WTC11 (cell line): Measurements from ENCODE around the gene ADAM19. TPM values are rescaled to one million over a fixed set of nuclear protein-coding genes. Genes with fewer than 3 reads are reported as not detected.

Source experiments
- ATAC-seq: fragments of 200-7000 bp; cut with Tn5 transposase; 2 replicates; pipeline ENCODE4 v1.10.0; 2021; ENCODE audit warnings: mild to moderate bottlenecking, moderate library complexity
- CTCF ChIA-PET: fragments of 300-600 bp; sonication (Branson Sonifier 250); formaldehyde crosslinking; loops from one replicate; lab custom pipeline; 2021; ENCODE audit warnings: antibody characterized with exemption; lab: Charles Lee
- POLR2A ChIA-PET: fragments of 350-600 bp; sonication (Branson Sonifier 250); formaldehyde crosslinking; loops from one replicate; lab custom pipeline; 2021; ENCODE audit warnings: antibody characterized with exemption; lab: Charles Lee
- DNase-seq: peaks from one replicate; pipeline ENCODE4 v3.0.0; 2021; ENCODE audit warnings: low spot score
- H3K27ac Mint-ChIP-seq: 2 replicates; pipeline ENCODE4 v1.8.0; 2021; ENCODE audit warnings: mixed read lengths
- H3K27me3 Mint-ChIP-seq: 2 replicates; pipeline ENCODE4 v1.8.0; 2021; ENCODE audit warnings: low read depth, mild to moderate bottlenecking, moderate library complexity, mixed read lengths
- H3K36me3 Mint-ChIP-seq: 2 replicates; pipeline ENCODE4 v1.8.0; 2021; ENCODE audit warnings: mixed read lengths
- H3K4me1 Mint-ChIP-seq: 2 replicates; pipeline ENCODE4 v1.8.0; 2022; ENCODE audit warnings: mixed read lengths
- H3K4me3 Mint-ChIP-seq: 2 replicates; pipeline ENCODE4 v1.8.0; 2021; ENCODE audit warnings: mild to moderate bottlenecking, moderate library complexity, mixed read lengths
- H3K9me3 Mint-ChIP-seq: 2 replicates; pipeline ENCODE4 v1.8.0; 2021; ENCODE audit warnings: mixed read lengths
- ATF1 ChIP-seq: sonication (generic); formaldehyde crosslinking; IDR thresholded peaks from 2 replicates; pipeline ENCODE4 v1.8.1; 2023; ENCODE audit warnings: mild to moderate bottlenecking, moderate library complexity, missing genetic modification reagents
- E2F5 ChIP-seq: sonication (generic); formaldehyde crosslinking; IDR thresholded peaks from 2 replicates; pipeline ENCODE4 v1.8.1; 2022; ENCODE audit warnings: mild to moderate bottlenecking, moderate library complexity, missing genetic modification reagents
- FOXP1 ChIP-seq: sonication (generic); formaldehyde crosslinking; IDR thresholded peaks from 2 replicates; pipeline ENCODE4 v1.8.0; 2022; ENCODE audit warnings: missing genetic modification reagents, mild to moderate bottlenecking, moderate library complexity, borderline replicate concordance
- MXD4 ChIP-seq: fragments of 250-450 bp; sonication (Bioruptor Pico); IDR thresholded peaks from 2 replicates; pipeline ENCODE4 v1.8.0; 2021; ENCODE audit warnings: mild to moderate bottlenecking, moderate library complexity, borderline replicate concordance
- MYBL2 ChIP-seq: sonication (generic); formaldehyde crosslinking; IDR thresholded peaks from 2 replicates; pipeline ENCODE4 v1.8.1; 2023; ENCODE audit warnings: mild to moderate bottlenecking, moderate library complexity, missing genetic modification reagents
- NR3C1 ChIP-seq: sonication (generic); formaldehyde crosslinking; conservative IDR thresholded peaks from 2 replicates; pipeline ENCODE4 v1.8.1; 2023; ENCODE audit warnings: low read depth, mild to moderate bottlenecking, missing genetic modification reagents
- OVOL2 ChIP-seq: fragments of 250-450 bp; sonication (Bioruptor Pico); IDR thresholded peaks from 2 replicates; pipeline ENCODE4 v1.9.0; 2021; ENCODE audit warnings: mild to moderate bottlenecking, borderline replicate concordance
- RELA ChIP-seq: sonication (generic); formaldehyde crosslinking; IDR thresholded peaks from 2 replicates; pipeline ENCODE4 v1.8.1; 2022; ENCODE audit warnings: missing genetic modification reagents, mild to moderate bottlenecking, borderline replicate concordance
- RORB ChIP-seq: fragments of 250-450 bp; sonication (Bioruptor Pico); IDR thresholded peaks from 2 replicates; pipeline ENCODE4 v1.9.0; 2021; ENCODE audit warnings: mild to moderate bottlenecking
- SMAD3 ChIP-seq: sonication (generic); formaldehyde crosslinking; IDR thresholded peaks from 2 replicates; pipeline ENCODE4 v1.8.0; 2022; ENCODE audit warnings: missing genetic modification reagents, mild to moderate bottlenecking, borderline replicate concordance
- ZNF138 ChIP-seq: sonication (generic); formaldehyde crosslinking; conservative IDR thresholded peaks from 2 replicates; pipeline ENCODE4 v1.8.1; 2022; ENCODE audit warnings: mild to moderate bottlenecking, moderate library complexity, missing genetic modification reagents
- ZNF416 ChIP-seq: fragments of 250-450 bp; sonication (Bioruptor Pico); IDR thresholded peaks from 2 replicates; pipeline ENCODE4 v1.9.0; 2021; ENCODE audit warnings: mild to moderate bottlenecking, inconsistent platforms
- ZNF425 ChIP-seq: fragments of 250-450 bp; sonication (Bioruptor Pico); conservative IDR thresholded peaks from 2 replicates; pipeline ENCODE4 v1.9.0; 2021; ENCODE audit warnings: mild to moderate bottlenecking
- total RNA-seq: library from RNA; stranded (reverse); gene quantifications from 3 replicates; pipeline ENCODE4 v1.2.3, GENCODE V29; 2021
- TF ChIP-seq, protein P1 (sequence below): sonication (generic); formaldehyde crosslinking; IDR thresholded peaks from 2 replicates; pipeline ENCODE4 v1.8.0; 2022; ENCODE audit warnings: mild to moderate bottlenecking, missing genetic modification reagents
- TF ChIP-seq, protein P2 (sequence below): fragments of 250-450 bp; sonication (Bioruptor Pico); IDR thresholded peaks from 2 replicates; pipeline ENCODE4 v1.9.0; 2021; ENCODE audit warnings: mild to moderate bottlenecking
- TF ChIP-seq, protein P3 (sequence below): sonication (generic); formaldehyde crosslinking; IDR thresholded peaks from 2 replicates; pipeline ENCODE4 v1.8.1; 2022; ENCODE audit warnings: low read depth, missing genetic modification reagents, borderline replicate concordance
- TF ChIP-seq, protein P4 (sequence below): sonication (generic); formaldehyde crosslinking; IDR thresholded peaks from 2 replicates; pipeline ENCODE4 v1.8.1; 2023; ENCODE audit warnings: mild to moderate bottlenecking, moderate library complexity, missing genetic modification reagents

The ADAM19 gene
- total RNA-seq, 1 experiment from 2014 or later = 28.6 TPM

- TF ChIP-seq, protein P1, sequence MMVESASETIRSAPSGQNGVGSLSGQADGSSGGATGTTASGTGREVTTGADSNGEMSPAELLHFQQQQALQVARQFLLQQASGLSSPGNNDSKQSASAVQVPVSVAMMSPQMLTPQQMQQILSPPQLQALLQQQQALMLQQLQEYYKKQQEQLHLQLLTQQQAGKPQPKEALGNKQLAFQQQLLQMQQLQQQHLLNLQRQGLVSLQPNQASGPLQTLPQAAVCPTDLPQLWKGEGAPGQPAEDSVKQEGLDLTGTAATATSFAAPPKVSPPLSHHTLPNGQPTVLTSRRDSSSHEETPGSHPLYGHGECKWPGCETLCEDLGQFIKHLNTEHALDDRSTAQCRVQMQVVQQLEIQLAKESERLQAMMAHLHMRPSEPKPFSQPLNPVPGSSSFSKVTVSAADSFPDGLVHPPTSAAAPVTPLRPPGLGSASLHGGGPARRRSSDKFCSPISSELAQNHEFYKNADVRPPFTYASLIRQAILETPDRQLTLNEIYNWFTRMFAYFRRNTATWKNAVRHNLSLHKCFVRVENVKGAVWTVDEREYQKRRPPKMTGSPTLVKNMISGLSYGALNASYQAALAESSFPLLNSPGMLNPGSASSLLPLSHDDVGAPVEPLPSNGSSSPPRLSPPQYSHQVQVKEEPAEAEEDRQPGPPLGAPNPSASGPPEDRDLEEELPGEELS (CRISPR knock-in tag) = no peak
- TF ChIP-seq SMAD3 (CRISPR knock-in tag) (no peak), FOXP1 (no peak), ZNF425 (no peak), ZNF416 (CRISPR knock-in tag) (no peak), MYBL2 (CRISPR knock-in tag) (no peak), RELA (CRISPR knock-in tag) (no peak)
Measured at GRCh38 chr5:157479612-157480510, 95.7 kb downstream of the ADAM19 start (continued).

DNA sequence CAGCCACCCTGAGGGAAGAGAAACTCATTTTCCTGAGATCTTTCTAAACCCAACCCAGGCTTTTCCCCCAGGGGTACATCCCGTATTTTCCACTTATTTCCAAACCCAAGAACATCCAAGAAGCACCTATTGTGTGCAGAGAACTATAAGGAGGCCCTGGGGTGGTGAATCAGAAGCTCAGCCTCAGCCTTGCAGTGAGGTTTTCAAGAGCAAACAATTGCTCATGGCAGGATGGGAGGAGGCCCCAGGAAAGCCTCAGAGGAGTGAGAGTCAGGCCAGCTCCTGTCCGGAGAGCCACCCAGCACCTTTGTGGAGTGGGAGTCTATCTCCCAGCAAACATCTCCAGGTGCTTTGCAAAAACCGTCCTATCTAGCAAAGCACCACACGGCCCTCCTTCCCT is 96.4 kb downstream of the ADAM19 start:
- Mint-ChIP-seq H3K4me3 (no peak overlapping the region), H3K27ac (no peak overlapping the region), H3K9me3 (peaks cover 3% of the 10 kb centered on the region; the same call in 1 of the 2 replicates), H3K27me3 (no peaks in the 10 kb centered on the region), H3K4me1 (peaks cover 20% of the 10 kb centered on the region)
- ATAC-seq = no peak
- ChIA-PET POLR2A (no interaction called here), CTCF (interaction anchor here (0.7 to 2.3 kb wide), 10 partner anchors 14 to 264 kb away, joined by 3 to 10 read pairs (median 4); partner anchors contain the start of gene LSM11)
- TF ChIP-seq, protein P2, sequence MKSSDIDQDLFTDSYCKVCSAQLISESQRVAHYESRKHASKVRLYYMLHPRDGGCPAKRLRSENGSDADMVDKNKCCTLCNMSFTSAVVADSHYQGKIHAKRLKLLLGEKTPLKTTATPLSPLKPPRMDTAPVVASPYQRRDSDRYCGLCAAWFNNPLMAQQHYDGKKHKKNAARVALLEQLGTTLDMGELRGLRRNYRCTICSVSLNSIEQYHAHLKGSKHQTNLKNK (CRISPR knock-in tag) = no peak
- TF ChIP-seq, protein P3, sequence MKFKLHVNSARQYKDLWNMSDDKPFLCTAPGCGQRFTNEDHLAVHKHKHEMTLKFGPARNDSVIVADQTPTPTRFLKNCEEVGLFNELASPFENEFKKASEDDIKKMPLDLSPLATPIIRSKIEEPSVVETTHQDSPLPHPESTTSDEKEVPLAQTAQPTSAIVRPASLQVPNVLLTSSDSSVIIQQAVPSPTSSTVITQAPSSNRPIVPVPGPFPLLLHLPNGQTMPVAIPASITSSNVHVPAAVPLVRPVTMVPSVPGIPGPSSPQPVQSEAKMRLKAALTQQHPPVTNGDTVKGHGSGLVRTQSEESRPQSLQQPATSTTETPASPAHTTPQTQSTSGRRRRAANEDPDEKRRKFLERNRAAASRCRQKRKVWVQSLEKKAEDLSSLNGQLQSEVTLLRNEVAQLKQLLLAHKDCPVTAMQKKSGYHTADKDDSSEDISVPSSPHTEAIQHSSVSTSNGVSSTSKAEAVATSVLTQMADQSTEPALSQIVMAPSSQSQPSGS (CRISPR knock-in tag) = no peak
- TF ChIP-seq MXD4 (CRISPR knock-in tag) (no peak), E2F5 (no peak), ZNF138 (CRISPR knock-in tag) (no peak), NR3C1 (CRISPR knock-in tag) (no peak), ATF1 (CRISPR knock-in tag) (no peak), RORB (CRISPR knock-in tag) (no peak), SMAD3 (CRISPR knock-in tag) (no peak), OVOL2 (CRISPR knock-in tag) (no peak)
- TF ChIP-seq, protein P4, sequence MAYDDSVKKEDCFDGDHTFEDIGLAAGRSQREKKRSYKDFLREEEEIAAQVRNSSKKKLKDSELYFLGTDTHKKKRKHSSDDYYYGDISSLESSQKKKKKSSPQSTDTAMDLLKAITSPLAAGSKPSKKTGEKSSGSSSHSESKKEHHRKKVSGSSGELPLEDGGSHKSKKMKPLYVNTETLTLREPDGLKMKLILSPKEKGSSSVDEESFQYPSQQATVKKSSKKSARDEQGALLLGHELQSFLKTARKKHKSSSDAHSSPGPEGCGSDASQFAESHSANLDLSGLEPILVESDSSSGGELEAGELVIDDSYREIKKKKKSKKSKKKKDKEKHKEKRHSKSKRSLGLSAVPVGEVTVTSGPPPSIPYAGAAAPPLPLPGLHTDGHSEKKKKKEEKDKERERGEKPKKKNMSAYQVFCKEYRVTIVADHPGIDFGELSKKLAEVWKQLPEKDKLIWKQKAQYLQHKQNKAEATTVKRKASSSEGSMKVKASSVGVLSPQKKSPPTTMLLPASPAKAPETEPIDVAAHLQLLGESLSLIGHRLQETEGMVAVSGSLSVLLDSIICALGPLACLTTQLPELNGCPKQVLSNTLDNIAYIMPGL (CRISPR knock-in tag) = no peak
- TF ChIP-seq, protein P1 (CRISPR knock-in tag) = no peak
- TF ChIP-seq, all 79 proteins: peak for 0
- peaks cover 4% of the 10 kb centered on the region for H3K36me3 Mint-ChIP-seq
- DNase-seq = no peak
